HL-60/S4 treated with phorbol 12-myristate 13-acetate at 8.2 ng/mL for 4 days and 3 days (cell line): ENCODE data around the gene TOX2.

Source experiments
- in situ Hi-C: fragments of 300-500 bp; cut with MboI; formaldehyde crosslinking; loops from 2 replicates; pipeline ENCODE4 v1.15.0; 2022; ENCODE audit warnings: low sequenced_read_pairs

Gene TOX2

DNA sequence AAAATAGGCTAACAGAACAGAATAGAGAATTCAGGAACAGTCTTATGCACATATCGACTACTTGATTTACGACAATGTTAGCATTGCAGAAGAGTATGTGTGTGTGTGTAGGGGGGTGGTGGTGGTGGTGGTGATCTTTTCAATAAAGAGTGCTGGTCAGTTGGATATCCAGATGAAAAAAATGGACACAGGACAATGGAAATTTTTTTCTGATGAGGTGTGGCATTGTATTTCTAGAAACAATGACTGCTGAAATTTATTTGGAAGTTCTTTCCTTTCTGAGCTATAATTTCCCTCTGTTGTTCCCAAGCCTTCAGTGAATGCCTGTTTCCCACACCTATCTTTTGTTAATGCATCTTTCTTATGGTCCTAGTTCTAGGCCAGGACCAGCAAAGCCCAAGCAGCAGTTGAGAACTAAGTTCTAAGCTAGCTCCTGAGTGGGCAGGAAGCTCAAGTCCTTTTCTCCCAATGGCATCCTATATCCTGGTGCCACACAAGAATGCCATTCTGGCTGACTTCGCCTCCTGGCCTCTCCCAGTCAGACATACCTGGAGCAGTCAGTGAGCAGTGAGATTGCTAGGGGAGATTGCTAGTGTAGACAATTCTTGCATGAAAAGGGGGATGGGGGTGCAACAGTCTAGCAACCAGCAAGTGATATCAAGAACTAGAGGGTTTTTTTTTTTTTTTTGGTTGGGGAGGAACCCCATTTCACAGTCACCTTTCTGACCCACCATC is 1.2 kb upstream of the TOX2 start:
- in situ Hi-C loops = loop anchor here (25.0 kb wide), 1 partner anchor 151 kb away; no protein-coding TSS in a partner anchor

DNA sequence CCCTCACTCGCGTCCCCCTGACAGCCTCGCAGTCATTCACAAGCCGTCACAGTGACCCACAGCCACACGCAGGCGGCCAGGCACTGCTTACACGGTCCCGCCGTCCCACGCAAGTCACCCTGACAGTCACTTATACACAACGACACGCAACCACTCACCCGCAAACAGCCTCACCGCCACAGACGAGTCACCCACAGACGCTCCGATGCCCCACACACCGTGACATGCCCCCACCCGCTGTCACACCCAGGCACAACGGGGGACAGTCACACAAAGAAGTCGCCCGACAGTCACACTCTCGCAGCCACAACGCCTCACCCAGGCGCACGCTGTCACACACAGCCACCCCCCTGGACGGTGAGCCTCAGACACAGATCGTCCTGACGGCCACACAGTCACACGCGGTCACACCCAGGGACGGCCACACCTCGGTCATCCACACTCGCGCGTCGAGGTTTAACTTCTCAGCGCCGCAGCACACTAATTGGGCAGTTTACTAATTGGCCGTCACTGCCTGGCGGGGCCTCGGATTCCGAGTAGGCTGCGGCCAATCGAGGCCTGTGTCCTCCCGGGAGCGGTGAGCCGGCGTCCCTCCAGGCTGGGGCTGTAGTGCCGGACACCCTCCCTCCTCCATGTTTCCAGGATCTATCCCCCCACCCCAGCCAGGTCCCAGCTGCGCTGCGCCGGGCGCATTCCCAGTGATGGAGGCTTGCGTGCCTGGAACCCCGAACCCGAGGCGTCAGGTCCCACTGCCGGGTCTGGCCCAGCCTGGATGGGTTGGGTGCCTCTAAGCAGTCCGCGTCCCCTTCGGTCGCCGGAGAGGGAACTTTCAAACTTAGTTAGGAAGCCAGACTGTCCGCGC is 790 bp downstream of the TOX2 start:
- in situ Hi-C loops = loop anchor here (25.0 kb wide), 1 partner anchor 153 kb away; no protein-coding TSS in a partner anchor

DNA sequence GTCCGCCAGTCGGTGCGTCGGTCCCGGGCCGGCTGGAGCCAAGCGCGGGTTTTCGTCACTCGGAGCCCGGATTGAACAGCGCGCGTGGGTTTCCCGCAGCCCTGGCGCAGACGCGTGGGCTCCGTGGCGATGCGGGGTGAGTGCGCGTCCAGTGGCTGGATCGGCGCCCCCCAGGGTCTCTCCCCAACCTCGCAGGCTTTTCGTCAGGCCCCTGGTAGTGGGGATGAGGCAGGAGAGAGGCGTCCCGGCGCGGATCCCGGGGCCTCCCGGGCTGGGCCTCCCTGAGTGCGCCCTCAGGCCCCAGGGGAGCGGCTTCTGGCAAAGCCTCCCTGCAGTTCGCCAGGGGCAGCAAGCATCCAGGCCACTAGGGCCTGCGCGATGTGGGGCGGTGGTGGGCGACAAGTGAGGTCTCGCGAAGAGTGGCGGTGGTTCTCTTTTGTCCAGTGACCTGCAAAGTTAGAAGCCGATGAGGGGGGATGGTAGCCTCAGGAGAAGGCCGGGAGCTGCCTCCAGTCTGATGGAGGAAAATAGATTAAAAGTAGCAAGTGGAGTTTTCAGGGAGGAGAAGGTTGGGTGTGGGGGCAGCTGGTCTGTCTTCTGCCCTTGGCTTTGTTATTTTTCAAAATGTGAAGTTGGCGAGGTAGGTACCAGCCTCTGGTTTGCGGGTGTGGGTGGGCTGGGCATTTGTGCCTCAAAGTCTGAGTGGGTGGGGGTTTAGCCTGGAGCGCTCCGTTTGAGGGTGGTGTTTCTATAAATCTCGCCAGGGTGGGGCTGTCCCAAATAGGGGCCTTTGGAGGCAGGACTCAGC is 1.6 kb downstream of the TOX2 start:
- in situ Hi-C loops = loop anchor here (25.0 kb wide), 1 partner anchor 154 kb away; no protein-coding TSS in a partner anchor

DNA sequence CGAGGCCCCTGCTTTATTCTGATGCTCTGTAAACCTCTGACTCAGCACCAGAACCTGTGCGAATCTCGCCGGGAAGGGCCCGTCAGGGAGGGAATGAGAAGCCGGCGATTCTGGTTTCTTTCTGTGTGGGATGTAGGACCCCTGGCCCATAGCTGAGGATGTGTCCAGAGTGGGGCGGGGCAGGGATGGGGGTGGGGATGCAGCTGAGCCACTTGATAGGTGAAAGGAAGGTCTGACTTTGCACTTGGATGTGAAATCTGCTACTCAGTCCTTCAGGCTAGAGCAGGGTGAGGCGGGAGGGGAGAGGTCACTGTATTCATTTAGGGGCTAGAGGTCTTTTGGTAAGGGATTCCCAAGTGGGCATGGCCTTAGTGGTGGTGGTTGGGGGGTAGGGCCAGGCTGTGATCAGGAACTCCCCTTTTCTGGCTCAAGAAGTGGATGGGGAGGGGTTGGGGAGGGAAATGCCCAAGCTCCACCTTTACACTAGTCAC is 2.3 kb downstream of the TOX2 start:
- in situ Hi-C loops = loop anchor here (25.0 kb wide), 1 partner anchor 155 kb away; no protein-coding TSS in a partner anchor

DNA sequence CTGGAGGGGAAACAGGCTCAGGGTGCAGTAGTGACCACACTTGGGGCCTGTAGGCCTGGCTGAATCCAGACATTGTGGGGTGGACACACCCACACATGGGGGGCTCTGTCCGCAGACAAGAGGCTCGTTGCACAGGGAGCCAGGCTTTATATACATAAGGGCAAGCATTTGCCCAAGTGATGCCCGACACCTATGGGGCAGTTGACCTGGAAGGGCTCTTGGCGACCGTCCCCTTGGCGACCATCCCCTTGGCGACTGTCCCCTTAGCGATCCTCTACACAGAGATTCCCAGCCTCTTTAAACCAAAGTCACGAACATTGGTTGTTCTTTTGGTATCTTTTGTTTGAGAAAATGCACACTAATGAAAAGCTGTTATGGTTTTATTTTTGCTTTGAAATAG is 2.7 kb downstream of the TOX2 start:
- in situ Hi-C loops = loop anchor here (25.0 kb wide), 1 partner anchor 155 kb away; no protein-coding TSS in a partner anchor

DNA sequence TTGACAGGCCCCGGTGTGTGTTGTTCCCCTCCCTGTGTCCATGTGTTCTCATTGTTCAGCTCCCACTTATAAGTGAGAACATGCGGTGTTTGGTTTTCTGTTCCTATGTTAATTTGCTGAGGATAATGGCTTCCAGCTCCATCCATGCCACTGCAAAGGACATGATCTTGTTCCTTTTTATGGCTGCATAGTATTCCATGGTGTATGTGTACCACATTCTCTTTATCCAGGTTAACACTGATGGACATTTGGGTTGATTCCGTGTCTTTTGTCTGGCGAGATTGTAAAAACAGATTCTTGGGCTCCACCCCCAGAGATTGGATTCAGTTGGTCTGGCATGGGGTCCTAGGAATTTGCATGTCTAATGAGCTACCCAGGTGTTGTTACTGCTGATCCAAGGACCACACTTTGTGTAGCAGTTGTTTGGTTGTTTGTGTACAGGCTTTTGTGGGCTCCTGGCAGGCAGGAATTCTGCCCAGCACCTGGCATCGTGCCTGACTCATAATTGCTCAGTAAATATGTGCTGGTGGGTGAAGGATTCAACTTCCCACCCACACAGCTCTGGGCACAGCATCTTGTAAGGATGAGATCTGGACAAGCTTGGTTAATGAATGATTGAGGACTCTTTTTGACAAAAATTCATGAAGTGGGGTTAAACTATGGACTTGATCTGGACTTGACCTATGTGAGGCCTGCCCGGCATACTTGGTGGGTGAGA is 5.2 kb downstream of the TOX2 start:
- in situ Hi-C loops = loop anchor here (25.0 kb wide), 1 partner anchor 158 kb away; no protein-coding TSS in a partner anchor

DNA sequence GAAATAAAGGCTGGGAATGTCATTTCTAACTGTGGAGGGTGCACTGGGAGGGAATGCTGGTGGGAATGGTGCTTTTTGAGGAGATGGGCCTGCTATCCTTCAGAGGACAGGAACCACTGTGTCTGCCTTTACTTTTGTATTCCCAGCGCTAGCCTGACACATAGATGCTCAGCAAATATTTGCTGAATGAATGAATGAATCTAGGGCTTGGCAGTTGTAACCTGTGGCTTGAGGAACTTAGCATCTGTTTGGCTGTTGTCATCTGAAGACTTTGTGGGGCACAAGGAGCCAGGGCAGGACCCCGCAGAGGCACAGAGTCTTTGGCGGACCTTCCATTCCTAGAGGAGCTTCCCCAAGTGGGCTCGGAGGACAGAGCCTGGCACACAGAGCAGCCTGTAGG is 6.1 kb downstream of the TOX2 start:
- in situ Hi-C loops = loop anchor here (25.0 kb wide), 1 partner anchor 158 kb away; no protein-coding TSS in a partner anchor

DNA sequence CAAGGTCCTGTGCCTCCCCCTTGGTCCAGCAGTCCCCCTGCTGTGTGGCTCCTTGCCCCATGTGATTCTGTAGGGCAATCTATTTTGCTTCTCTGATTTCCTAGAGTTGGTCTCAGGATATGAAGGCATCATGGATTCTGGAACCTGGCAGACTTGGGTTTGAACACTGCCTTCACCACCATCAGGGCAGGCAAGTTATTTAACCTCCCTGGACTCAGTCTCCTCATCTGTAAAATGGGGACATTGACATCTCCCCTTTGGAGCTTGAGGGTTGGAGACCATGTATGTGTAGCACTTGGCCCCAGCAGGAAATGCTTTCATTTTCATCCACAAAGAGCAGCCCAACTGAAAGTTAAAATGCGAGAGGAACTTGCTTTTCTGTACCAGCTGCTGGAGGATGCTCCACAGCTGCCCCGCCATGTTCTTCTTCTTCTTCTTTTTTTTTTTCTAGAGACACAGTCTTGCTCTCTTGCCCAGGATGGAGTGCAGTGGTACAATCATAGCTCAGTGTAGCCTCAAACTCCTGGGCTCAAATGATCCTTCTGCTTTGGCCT is 6.7 kb downstream of the TOX2 start:
- in situ Hi-C loops = loop anchor here (25.0 kb wide), 1 partner anchor 159 kb away; no protein-coding TSS in a partner anchor

DNA sequence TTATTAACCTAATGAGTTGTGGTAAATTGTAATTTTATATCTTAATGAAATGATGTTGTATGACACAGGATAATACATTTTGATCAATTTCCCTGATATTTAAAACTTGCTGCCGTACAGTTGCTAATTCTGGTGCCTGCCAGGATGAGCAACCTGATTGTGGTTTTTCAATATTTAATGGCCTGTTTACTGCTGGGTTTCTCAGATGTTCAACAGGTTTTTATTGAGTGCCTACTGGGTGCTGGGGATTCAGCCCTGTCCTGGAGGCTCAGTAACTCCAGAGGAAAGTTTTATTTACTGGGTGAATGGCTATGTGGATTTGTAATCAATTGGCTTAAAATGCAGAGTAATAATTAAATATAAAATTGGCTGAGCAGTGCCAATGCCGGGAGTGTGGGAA is 8.0 kb downstream of the TOX2 start:
- in situ Hi-C loops = loop anchor here (25.0 kb wide), 1 partner anchor 160 kb away; no protein-coding TSS in a partner anchor

DNA sequence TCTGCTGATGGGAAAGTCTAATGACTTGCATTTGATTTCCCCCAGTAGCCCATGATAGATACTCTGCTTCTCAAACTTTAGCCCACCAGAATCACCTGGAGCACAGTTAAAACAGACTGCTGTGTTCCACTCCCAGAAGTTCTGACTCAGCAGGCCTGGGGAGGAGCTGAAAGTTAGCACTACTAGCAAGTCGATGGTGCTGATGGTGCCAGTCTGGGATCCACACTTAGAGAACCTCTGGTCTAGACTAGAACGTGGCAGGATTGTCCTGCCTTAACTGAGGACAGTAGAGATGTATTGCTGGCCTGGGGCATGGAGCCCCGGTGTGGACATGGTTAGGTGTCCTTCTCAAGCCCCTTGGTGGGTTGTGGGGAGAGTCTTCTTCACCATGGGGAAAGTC is 8.7 kb downstream of the TOX2 start:
- in situ Hi-C loops = loop anchor here (25.0 kb wide), 1 partner anchor 161 kb away; no protein-coding TSS in a partner anchor

DNA sequence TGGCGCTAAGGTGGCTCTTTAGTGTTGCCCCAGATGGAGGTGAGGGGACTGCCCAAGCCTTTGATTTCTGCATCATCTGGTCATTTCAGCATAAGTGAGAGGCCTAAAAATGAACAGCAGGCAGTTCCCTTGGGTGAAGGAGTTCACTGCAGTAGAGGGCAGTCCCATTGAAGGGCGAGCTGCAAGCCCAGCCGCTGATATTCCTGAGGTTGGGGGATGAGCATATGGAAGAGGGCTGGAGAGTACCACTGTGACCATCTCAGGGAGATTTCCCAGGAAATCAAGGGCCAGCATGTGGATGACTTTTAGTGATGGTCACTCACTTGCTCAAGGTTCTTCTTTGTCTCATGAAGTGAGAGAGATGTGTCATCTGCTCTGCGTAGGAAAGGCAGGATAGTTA is 9.3 kb downstream of the TOX2 start:
- in situ Hi-C loops = loop anchor here (25.0 kb wide), 1 partner anchor 162 kb away; no protein-coding TSS in a partner anchor

DNA sequence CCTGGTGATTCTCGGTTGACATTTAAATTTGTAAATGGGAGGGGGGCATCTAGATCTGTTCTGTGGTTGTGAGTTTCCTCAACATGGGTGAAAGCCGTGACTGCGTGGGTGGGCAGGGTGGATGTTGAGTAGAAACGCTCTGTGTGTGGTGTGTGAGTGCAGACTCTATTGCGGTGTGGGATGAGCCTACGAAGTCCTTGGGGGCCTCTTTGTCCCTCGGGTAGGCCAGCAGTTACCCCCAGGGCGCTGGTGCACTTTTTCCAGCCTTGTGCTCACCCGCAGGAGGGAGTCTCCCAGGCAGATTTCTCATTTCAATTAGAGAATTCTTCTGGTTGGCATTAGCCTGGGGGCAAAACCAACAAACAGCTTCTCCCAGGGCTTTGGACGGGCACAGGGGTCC is 10.6 kb downstream of the TOX2 start:
- in situ Hi-C loops = no loop called here

DNA sequence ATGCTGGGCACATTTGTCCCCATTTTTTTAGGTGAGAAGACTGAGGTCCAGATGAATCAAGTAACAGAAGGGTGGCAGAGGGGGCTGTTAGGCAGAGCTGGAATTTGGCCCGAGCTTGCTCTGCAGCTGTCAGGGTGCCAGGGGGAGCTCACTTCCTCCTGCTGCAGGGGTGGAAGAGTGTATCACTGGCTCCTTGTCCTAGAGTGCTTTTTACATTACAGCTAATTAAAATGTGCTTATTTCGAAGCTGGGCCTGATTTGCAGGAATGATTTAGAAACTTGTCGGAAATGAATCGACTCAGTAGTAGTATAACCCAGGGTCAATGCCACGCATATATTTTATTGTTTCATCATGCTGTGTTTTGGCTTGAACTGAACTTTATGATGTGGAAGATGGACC is 11.1 kb downstream of the TOX2 start:
- in situ Hi-C loops = no loop called here

DNA sequence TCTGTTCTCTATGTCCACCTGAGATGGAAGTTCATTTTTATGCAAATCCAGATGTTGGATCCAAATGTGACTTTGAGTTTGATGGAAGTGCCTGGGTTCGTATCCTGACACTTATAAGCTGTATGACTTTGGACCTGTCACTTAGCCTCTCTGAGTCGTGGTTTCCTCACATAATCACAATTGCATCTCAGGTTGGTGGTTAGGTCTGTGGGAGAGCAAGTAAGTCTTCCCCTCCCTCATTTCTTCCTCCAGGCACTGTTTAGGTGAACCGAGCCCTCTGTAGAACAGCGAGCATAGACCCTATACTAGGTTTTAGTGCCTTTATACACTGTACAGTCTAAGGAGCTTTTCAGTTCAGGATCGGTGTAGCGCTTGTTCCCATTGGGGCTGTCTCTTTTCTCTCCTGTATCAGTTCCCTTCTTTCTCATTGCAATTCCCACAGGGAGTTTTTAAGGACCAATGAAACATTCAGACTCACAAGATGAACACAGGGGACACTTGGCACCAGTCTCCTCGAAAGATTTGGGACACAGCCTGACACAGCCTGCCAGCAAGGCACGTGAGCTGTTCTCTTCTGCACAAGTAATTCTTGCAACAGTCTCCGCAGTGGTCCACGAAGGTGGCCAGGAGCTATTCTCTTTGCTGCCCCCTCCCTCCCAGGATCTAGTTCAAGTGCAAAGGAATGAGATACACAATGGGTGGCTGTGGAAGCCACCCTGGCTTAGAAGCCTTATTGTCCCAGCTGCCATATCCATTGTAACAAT is 11.8 kb downstream of the TOX2 start:
- in situ Hi-C loops = no loop called here

DNA sequence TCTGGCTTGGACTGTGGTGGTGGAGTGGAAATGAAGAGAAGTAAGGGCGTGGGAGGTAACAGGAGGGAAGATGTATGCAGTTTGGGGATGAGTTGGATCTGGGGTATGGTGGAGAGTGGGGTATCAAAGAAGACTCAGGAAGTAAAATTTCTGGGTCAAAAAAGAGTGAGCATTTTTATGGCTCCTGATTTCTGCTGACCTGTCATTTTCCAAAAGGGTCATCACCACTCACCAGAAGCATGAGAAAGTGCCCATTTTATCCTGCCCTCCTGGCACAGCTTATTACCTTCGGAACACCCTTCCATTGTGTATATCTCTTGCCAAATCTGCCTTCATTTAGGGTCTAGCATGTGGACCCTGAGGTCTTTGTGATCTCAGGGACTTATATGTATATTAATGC is 17.3 kb downstream of the TOX2 start:
- in situ Hi-C loops = no loop called here

DNA sequence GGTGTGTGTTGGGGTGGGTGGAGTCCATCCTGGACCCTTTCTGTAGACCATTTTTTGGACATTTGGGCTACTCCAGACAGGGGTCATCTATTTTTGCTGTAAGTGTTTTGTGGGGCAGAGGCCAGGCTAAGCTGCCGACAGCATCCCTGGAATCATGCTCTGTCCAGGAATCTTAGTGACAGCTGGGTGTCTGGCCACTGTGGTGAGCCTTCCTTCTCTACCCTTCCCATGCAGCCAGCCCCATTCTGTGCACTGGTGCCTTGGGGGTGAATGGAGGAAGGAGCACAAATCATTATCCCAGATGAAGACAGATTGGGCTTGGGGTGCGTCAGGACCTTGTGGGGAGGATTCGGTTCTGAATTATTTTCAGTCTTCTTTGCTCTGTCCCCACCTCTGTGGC is 20.2 kb downstream of the TOX2 start:
- in situ Hi-C loops = no loop called here

DNA sequence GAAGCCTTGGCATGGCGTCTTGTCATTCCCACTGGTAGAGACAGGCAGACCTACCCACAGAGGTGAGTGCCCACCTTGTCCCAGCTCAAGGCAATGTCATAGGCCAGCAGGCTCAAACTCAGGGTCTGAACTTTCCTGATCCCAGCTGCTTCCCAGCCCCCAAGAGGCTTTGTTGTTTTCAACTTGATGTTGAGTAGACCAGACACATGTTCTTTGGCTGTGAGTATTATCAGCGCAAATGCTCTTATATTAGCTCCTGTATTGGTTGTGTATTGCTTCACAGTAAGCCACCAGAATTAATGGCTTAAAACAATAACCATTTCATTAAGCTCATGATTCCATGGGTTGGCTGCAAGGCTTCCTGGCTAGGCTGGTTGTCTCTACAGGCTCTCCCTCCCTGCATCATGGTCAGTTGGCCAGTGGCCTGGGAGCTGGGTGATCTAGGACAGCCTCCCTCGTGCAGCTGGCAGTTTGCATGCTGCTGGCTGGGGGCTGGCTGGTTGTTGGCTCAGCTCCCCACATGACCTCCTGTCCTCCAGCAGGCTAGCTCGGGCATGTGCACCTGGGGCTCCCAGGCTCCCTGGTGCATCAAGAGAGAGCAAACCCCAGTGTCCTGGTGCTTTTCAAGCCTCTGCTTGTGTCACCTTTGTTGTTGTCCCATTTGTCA is 21.6 kb downstream of the TOX2 start:
- in situ Hi-C loops = no loop called here

DNA sequence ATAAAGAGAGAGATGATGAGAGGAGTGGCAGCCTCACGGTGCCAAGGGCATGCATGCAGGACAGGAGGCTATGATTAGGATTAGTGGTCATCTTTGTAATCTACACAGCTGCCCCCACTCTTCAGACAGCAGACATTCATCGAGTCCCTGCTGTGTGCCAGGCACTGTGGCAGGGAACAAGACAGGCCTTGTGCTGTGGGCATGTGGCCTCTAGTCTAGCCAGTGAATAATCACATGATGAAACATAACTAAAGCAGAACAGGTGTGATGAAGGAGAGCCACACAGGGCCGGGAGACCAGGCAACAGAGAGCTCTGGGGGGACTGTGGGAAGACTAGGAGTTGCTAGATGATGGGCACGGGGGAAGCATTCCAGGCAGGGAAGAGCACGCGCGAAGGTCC is 22.2 kb downstream of the TOX2 start:
- in situ Hi-C loops = no loop called here
